GM12872 (cell line): ENCODE measurements around the gene MICOS13.

Experiments used
- TF ChIP-seq, protein P1 (sequence below): IDR thresholded peaks from 3 replicates; pipeline ENCODE4 v1.5.1; 2011; ENCODE audit warnings: low read depth, mild to moderate bottlenecking, low read length, moderate library complexity; ENCODE audit not compliant: insufficient read depth

MICOS13 gene

DNA sequence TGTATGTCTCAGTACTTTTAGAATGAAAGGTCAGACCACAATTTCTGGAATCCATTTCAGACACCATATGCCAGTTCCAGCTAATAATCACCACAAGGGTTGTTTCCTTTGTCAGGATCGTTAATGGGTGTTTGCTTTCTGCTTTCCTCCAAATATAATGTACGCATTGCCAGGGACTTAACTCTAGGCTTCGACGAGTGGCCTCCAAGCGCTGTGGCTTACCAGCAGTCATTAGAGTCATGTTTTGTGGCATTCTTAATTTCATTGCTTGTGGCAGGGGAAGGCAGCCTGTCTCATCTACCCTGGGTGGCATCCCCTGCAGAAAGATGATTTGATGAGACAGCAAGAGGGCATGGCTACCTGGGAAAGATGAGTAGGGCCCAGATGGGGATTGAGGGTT lies 34.9 kb downstream of the MICOS13 start:
- TF ChIP-seq, protein P1, sequence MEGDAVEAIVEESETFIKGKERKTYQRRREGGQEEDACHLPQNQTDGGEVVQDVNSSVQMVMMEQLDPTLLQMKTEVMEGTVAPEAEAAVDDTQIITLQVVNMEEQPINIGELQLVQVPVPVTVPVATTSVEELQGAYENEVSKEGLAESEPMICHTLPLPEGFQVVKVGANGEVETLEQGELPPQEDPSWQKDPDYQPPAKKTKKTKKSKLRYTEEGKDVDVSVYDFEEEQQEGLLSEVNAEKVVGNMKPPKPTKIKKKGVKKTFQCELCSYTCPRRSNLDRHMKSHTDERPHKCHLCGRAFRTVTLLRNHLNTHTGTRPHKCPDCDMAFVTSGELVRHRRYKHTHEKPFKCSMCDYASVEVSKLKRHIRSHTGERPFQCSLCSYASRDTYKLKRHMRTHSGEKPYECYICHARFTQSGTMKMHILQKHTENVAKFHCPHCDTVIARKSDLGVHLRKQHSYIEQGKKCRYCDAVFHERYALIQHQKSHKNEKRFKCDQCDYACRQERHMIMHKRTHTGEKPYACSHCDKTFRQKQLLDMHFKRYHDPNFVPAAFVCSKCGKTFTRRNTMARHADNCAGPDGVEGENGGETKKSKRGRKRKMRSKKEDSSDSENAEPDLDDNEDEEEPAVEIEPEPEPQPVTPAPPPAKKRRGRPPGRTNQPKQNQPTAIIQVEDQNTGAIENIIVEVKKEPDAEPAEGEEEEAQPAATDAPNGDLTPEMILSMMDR: no peak

DNA sequence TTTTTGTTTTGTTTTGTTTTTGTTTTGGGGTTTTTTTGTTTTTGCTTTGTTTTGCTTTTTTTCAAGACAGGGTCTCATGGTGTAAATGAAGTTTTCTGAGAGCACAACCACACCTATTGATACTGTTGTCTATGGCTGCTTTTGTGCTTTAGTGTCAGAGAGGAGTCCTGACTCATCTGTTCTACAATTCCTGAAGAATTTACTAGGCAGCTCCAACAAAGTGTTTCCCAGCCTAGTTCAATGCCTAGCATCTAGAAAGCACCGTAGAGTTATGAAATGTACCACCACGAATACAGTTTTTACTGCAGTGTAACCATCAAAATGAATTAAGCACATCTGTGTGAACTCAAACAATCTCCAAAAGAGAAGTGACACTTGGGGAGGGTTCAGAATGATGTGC lies 36.3 kb downstream of the MICOS13 start:
- TF ChIP-seq, protein P1: no peak

DNA sequence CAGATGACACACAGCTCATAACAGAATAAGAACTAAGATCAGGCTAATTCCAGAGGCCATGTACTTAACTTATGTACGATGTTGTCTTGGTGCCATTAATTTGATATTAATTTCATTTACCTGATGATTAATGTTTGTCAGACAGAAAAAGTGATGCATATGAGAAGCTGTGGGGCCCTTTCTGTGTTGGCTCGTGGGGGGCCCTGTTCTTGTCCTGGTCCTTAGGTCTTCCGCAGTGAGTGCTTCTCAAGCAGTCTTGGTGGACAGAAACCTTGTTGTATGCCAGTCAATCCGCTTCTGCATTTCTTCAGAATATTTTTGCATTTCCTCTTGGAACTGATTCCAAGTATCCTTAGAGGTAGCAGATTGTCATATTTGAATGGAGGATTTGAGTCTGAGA lies 37.3 kb downstream of the MICOS13 start:
- TF ChIP-seq, protein P1: no peak

DNA sequence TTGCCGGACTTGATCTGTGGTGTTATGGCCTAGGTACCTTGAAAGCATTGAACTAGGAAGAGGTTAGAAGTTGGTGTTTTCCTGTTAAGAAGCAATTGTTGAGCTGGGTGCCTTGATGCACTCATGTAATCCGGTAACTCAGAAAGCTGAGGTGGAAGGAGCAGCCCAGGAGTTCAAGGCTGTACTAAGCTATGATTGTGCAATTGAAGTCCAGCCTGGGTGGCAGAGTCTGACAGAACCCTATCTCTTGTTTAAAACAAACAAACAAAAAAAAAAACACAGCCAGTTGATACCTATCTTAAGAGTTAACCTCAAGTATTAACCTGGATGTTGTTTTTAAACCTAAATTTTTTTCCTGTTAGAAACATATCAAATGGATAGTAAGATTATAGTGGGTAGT lies 38.1 kb downstream of the MICOS13 start:
- TF ChIP-seq, protein P1: no peak

DNA sequence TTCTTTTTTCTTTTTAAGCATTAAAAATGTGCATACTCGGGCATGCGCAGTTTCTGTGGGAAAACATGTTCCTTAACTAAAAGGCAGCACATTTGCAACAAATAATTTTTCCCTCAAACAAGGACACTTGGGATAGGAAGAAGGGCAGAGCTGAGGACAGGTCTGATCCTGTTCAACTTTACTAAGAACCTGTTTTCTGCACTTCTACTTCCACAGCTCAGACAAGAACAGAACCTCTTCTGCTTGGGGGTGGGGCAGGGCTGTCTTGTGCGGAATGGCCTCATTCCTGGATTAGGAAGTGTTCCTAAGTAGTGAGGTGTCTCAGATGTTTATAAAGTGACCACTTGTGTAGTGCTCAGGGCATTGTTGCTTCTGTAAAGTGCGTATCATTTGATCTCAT lies 39.1 kb downstream of the MICOS13 start:
- TF ChIP-seq, protein P1: no peak

DNA sequence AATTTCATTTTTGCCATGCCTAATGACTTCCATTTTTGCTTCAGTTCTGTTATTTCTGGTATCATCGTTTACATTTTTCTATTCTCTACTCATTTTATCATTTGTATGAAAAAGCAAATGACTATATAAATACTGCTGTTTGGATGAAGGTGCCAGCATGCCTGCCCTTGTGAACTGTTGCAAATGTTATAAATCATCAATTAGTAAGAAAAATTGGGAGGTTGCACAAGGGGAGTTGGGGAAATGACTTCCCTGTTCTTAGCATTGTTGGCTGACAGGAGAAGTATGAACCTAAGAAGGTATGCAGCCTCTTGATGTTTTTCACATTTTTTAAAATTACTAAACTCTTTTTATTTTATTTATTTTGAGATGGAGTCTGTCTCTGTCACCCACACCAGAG lies 42.3 kb downstream of the MICOS13 start:
- TF ChIP-seq, protein P1: no peak

DNA sequence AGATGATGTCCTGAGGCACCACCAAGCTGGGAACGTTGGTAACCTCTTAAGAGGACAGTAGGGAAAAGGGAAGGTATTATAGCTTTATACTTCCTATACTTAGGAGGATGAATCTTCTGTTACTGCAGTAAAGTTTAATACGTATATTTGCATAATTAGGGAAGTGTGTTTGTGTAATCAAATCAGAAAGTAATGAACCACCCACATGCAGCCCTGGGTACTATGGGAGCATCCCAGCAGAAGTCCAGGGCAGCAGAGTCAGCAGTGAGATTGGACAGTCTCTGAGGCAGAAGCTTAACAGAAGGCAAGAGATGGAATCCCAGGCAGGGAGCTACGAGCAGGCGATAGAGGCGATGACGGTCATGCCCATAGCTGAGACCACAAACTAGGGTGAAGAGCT lies 44.9 kb downstream of the MICOS13 start:
- TF ChIP-seq, protein P1: no peak

DNA sequence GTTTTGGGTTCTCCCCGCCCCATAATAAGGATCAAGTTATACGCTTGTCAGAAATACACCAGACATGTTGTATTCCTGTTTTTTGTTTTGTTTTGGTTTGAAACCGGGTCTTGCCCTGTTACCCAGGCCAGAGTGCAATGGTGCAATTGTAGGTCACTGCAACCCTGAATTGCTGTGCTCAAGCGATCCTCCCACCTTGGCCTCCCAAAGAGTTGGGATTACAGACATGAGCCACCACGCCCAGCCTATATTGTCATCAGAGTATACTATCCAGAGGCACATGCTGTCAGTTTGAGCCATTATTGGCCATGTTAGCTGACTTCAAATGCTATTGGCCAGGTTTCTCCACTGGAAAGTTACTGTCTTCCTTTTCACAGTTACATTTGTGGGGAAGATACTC lies 47.7 kb downstream of the MICOS13 start:
- TF ChIP-seq, protein P1: no peak
